NCI-H2196 treated with DMSO at 0.1 percent for 48 hours (cell line): ENCODE measurements around the gene OR1M1.

Source experiments
- DNase-seq: peaks from one replicate; lab custom pipeline; 2025; ENCODE audit not compliant: unreplicated experiment; lab: John Stamatoyannopoulos, UW

The OR1M1 gene

GRCh38 chr19:9073806-9074205, 13.1 kb upstream of the OR1M1 start:
- DNase-seq, result no peak

GRCh38 chr19:9075064-9075949, 11.6 kb upstream of the OR1M1 start:
- peak; percentile 89 for DNase-seq

DNA sequence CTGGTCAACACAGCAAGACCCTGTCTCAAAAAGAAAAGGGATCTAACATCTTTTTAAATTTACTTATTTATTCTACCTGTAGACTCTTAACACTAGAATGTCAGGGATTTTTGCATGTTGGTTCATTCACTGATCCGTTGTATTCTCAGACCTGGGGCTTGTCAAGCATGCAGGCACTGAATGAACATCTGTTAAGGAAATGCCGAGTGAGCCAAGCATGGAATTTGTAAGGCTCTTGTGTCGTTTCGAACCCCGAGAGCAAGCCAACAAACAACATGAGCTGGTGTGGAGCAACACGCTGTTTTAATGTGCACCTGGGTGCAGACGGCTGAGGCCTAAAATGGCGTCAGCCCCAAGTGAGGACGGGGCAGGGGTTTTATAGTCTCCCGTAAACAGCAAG, 10.0 kb upstream of the OR1M1 start:
- DNase-seq, result no peak

- DNase-seq, result no peak
Observed at GRCh38 chr19:9078651-9079050, 8.2 kb upstream of the OR1M1 start.

DNA sequence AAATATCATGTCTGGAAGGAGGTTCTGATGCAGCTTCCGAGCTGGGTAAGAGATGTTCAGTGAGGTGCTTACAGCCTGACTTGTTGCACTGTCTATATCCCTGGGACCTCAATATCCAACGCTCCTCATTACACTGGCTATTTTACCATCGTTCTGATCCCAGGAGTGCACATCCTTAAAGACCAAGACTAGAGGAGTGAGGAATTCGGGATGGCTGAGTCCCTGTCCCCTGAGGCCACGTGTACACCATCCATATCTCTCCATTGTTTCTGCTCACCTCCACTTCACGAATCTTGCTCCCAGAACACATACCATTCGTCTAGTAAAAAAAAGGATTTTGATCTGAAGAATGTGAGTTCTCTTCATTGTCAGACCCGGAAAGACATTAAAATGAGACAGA, 20.5 kb downstream of the OR1M1 start, which contains the start of gene OR7G2:
Gene OR7G2 (minus strand): TSS at position 101 of the 400 bp plus-strand sequence. CDS start 4,232 bp downstream, outside the sequence.
- no peak for DNase-seq

GRCh38 chr19:9109959-9110358, 23.1 kb downstream of the OR1M1 start:
- no peak for DNase-seq

- no peak for DNase-seq
Observed at GRCh38 chr19:9115307-9115813, 28.5 kb downstream of the OR1M1 start, which contains the start of gene OR7G1. TSS of gene OR7G1 (minus strand) at chr19:9115763. CDS start at chr19:9115763, 0 bp downstream.

- no peak for DNase-seq
Observed at GRCh38 chr19:9116547-9116946, 29.7 kb downstream of the OR1M1 start.

DNA sequence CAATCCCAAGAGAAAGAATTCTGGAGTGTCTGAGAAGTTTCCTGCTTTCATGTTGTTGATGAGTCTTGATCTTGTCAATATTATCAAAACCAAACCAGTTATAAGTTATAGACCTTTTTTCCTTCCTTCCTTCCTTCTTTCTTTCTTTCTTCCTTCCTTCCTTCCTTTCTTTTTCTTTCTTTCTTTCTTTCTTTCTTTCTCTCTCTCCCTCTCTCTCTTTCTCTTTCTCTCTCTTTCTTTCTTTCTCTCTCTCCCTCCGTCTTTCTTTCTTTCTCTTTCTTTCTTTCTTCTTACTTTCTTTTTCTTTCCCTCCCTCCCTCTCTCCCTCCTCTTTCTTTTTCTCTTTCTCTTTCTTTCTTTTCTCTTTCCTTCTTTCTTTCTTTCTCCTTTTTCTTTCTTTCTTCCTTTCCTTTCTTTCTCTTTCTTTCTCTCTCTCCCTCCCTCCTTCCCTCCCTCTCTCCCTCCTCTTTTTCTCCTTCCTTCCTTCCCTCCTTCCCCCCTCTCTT, 40.1 kb downstream of the OR1M1 start, which contains the start of gene OR7G3:
Gene OR7G3 (minus strand): TSS at position 51 of the 506 bp plus-strand sequence. CDS start 0 bp downstream, at position 51.
- DNase-seq, result no peak

GRCh38 chr19:9128171-9128570, 41.3 kb downstream of the OR1M1 start:
- no peak for DNase-seq

DNA sequence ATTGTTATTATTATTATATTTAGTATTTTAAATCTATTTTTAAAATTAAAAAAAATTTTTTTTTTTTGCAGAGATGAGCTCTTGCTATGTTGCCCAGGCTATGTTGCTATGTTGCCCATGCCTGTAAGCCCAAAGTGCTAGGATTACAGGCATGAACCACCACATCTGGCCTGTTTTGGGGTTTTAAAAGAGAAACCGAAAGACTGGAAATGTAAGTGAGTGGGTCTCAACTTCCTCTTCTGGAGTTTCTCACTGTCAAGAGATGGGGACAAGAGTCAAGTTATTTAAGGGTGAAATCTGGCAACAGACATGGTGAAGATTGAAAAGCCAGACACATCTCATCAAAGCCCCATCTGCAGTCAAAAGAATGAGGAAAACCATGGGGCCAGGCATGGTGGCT, 44.1 kb downstream of the OR1M1 start:
- no peak for DNase-seq

GRCh38 chr19:9132422-9132821, 45.6 kb downstream of the OR1M1 start:
- no peak for DNase-seq

DNA sequence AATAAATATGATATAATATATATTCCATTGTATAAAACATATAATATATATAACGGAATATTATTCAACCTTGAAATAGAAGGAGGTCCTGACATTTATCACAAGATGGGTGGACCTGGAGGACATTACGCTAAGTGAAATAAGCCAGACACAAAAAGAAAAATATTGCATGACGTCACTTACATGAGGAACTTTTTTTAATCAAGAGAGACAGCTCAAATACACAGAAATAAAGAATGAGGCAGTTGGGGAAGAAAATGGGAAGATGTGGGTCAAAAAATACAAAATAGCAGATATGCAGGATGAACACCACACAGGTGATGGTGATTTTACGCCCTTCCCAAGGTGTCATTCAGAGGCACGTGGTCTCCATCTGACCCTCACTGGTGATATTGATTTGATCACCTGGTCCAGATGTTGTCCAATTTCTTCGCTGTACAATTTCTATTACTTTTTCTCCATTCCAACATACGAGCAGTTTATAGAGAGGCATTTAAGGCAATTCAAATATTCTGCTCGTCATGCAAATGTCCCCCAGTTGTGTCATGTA, 52.8 kb downstream of the OR1M1 start:
- DNase-seq, result no peak

DNA sequence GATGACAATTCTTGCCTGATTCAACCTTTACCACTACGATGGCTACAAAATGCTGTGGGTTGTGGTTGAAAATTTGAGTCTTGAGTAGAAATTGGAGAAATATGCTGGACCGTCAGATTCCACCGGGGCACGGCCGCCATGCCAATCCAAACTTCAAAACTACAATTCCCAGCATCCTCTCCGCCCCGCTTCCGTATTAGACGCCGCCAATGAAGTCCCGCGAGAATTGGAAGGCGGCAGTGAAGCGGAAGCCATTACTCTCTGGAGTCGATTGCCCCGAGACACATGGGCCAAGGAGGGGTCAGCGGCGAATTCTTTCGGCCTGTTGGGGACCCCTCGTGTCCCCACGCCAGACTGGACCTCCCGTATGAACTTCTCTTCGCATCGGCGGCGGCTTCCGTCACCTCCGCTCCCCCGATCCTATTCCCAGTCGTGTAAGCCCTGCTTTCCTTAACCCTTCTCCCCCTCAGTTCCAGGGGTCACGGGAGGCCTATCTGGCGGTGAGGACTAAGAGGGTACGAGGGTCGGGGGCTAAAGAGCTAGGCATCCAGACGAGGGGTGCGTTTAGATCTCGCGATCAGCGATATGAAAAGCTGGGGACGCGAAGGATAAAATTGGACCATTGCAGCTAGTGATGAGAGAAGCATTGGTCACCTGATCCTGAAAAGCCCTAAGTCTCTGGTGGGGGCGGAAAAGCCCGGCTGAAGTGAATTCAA, 53.5 kb downstream of the OR1M1 start, which contains the start of gene ZNF317:
Gene ZNF317 (plus strand): TSS at position 239 of the 716 bp plus-strand sequence. CDS start 15,620 bp downstream, outside the sequence.
- DNase-seq, result peak; percentile 86

DNA sequence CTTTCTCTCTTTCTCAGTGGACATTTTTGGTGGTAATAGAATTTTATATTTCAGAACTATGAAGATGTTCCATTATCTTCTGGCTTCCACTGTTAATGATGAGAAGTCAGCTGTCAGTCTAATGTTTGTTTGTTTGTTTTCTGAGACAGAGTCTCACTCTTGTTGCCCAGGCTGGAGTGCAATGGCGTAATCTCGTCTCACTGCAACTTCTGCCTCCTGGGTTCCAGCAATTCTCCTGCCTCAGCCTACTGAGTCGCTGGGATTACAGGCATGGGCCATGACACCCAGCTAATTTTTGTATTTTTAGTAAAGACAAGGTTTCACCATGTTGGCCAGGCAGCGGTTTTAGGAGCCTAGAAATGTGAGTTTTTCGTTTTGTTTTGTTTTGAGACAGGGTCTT, 58.1 kb downstream of the OR1M1 start:
- no peak for DNase-seq
